Measurements from ENCODE around the gene CTNNA3. TPM values are rescaled to one million over a fixed set of nuclear protein-coding genes. Genes with fewer than 3 reads are reported as not detected.

The CTNNA3 gene
- total RNA-seq, 1 donor from 2014 or later, result not detected

- FAIRE-seq (no peak), DNase-seq (ENCODE audit: low read depth) (no peak)
- no peaks in the 10 kb centered on the region for H3K36me3 ChIP-seq (ENCODE audit: control insufficient read depth, insufficient read depth, low read length)
- no peak overlapping the region for H3K4me3 ChIP-seq (ENCODE audit: low read depth, low read length)
- no peak for TF ChIP-seq CTCF (IDR thresholded peaks at IDR 0.05; ENCODE audit: insufficient read depth, low read length, severe bottlenecking)
- H3K27me3 ChIP-seq (ENCODE audit: control insufficient read depth, insufficient read depth, low read length), result no peaks in the 10 kb centered on the region
Measured at GRCh38 chr10:67629461-67629971, 66.5 kb downstream of the CTNNA3 start.

- TF ChIP-seq CTCF (IDR thresholded peaks at IDR 0.05; ENCODE audit: insufficient read depth, low read length, severe bottlenecking), result no peak
- FAIRE-seq, result no peak
Measured at GRCh38 chr10:67622984-67623383, 73.0 kb downstream of the CTNNA3 start.

GRCh38 chr10:67622511-67622910, 73.5 kb downstream of the CTNNA3 start:
- Histone ChIP-seq H3K36me3 (ENCODE audit: control insufficient read depth, insufficient read depth, low read length) (no peaks in the 10 kb centered on the region), H3K27me3 (ENCODE audit: control insufficient read depth, insufficient read depth, low read length) (no peaks in the 10 kb centered on the region), H3K4me3 (ENCODE audit: low read depth, low read length) (no peak overlapping the region)
- TF ChIP-seq CTCF (IDR thresholded peaks at IDR 0.05; ENCODE audit: insufficient read depth, low read length, severe bottlenecking), result no peak
- FAIRE-seq (no peak), DNase-seq (ENCODE audit: low read depth) (no peak)

More at GRCh38 chr10:67622984-67623383, 73.0 kb downstream of the CTNNA3 start:
- Histone ChIP-seq H3K4me3 (ENCODE audit: low read depth, low read length) (no peak overlapping the region), H3K27me3 (ENCODE audit: control insufficient read depth, insufficient read depth, low read length) (no peaks in the 10 kb centered on the region), H3K36me3 (ENCODE audit: control insufficient read depth, insufficient read depth, low read length) (no peaks in the 10 kb centered on the region)
- no peak for DNase-seq (ENCODE audit: low read depth)

GRCh38 chr10:67621834-67622233, 74.2 kb downstream of the CTNNA3 start:
- DNase-seq (ENCODE audit: low read depth), result no peak
- H3K27me3 ChIP-seq (ENCODE audit: control insufficient read depth, insufficient read depth, low read length), result no peaks in the 10 kb centered on the region
- H3K36me3 ChIP-seq (ENCODE audit: control insufficient read depth, insufficient read depth, low read length), result no peaks in the 10 kb centered on the region
- H3K4me3 ChIP-seq (ENCODE audit: low read depth, low read length), result no peak overlapping the region
- TF ChIP-seq CTCF (IDR thresholded peaks at IDR 0.05; ENCODE audit: insufficient read depth, low read length, severe bottlenecking), result no peak
- FAIRE-seq, result no peak

- DNase-seq (ENCODE audit: low read depth), result no peak
- H3K27me3 ChIP-seq (ENCODE audit: control insufficient read depth, insufficient read depth, low read length), result no peaks in the 10 kb centered on the region
- no peak for TF ChIP-seq CTCF (IDR thresholded peaks at IDR 0.05; ENCODE audit: insufficient read depth, low read length, severe bottlenecking)
- H3K36me3 ChIP-seq (ENCODE audit: control insufficient read depth, insufficient read depth, low read length), result no peaks in the 10 kb centered on the region
- no peak for FAIRE-seq
- H3K4me3 ChIP-seq (ENCODE audit: low read depth, low read length), result no peak overlapping the region
Measured at GRCh38 chr10:67618116-67618515, 77.9 kb downstream of the CTNNA3 start.
